Fibroblast of pulmonary artery (primary cell): Measurements from ENCODE around the gene ARMC5.

Experiments
- DNase-seq: peaks from one replicate; pipeline ENCODE4 v3.0.0-alpha.2; 2010; ENCODE audit warnings: low read depth
- H3K4me3 ChIP-seq: replicated peaks from 2 replicates; pipeline ENCODE4 v1.5.1; 2011; ENCODE audit warnings: low read depth, mild to moderate bottlenecking, control low read depth, low read length, moderate library complexity
- CTCF ChIP-seq: IDR thresholded peaks from 2 replicates; pipeline ENCODE4 v1.5.1; 2011; ENCODE audit warnings: mild to moderate bottlenecking, control low read depth, low read length, inconsistent platforms; ENCODE audit errors: missing control alignments

Gene ARMC5

GRCh38 chr16:31474773-31475738 is 15.8 kb downstream of the ARMC5 start:
- TF ChIP-seq CTCF, result no peak
- H3K4me3 ChIP-seq, result no peak overlapping the region
- no peak for DNase-seq

GRCh38 chr16:31475946-31476302 is 16.6 kb downstream of the ARMC5 start:
- no peak overlapping the region for H3K4me3 ChIP-seq
- TF ChIP-seq CTCF, result no peak
- no peak for DNase-seq

GRCh38 chr16:31476303-31477219 is 17.3 kb downstream of the ARMC5 start:
- no peak overlapping the region for H3K4me3 ChIP-seq
- no peak for DNase-seq
- TF ChIP-seq CTCF, result no peak

GRCh38 chr16:31477220-31478216 is 18.2 kb downstream of the ARMC5 start:
- H3K4me3 ChIP-seq, result no peak overlapping the region
- no peak for DNase-seq
- TF ChIP-seq CTCF, result no peak

GRCh38 chr16:31478956-31479355 is 19.7 kb downstream of the ARMC5 start:
- no peak overlapping the region for H3K4me3 ChIP-seq
- no peak for TF ChIP-seq CTCF

GRCh38 chr16:31479751-31480150 is 20.4 kb downstream of the ARMC5 start:
- no peak for TF ChIP-seq CTCF
- DNase-seq, result no peak
- no peak overlapping the region for H3K4me3 ChIP-seq

More at GRCh38 chr16:31478956-31479355, 19.7 kb downstream of the ARMC5 start:
- no peak for DNase-seq
